Ecto neural progenitor cell (in vitro differentiated cells): ENCODE measurements around the gene AP5Z1.

Source experiments
- DNase-seq: peaks from one replicate; pipeline ENCODE4 v3.0.0-alpha.2; 2018; ENCODE audit warnings: low spot score

AP5Z1 gene, protein sequence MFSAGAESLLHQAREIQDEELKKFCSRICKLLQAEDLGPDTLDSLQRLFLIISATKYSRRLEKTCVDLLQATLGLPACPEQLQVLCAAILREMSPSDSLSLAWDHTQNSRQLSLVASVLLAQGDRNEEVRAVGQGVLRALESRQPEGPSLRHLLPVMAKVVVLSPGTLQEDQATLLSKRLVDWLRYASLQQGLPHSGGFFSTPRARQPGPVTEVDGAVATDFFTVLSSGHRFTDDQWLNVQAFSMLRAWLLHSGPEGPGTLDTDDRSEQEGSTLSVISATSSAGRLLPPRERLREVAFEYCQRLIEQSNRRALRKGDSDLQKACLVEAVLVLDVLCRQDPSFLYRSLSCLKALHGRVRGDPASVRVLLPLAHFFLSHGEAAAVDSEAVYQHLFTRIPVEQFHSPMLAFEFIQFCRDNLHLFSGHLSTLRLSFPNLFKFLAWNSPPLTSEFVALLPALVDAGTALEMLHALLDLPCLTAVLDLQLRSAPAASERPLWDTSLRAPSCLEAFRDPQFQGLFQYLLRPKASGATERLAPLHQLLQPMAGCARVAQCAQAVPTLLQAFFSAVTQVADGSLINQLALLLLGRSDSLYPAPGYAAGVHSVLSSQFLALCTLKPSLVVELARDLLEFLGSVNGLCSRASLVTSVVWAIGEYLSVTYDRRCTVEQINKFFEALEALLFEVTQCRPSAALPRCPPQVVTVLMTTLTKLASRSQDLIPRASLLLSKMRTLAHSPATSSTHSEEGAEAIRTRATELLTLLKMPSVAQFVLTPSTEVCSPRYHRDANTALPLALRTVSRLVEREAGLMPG

DNA sequence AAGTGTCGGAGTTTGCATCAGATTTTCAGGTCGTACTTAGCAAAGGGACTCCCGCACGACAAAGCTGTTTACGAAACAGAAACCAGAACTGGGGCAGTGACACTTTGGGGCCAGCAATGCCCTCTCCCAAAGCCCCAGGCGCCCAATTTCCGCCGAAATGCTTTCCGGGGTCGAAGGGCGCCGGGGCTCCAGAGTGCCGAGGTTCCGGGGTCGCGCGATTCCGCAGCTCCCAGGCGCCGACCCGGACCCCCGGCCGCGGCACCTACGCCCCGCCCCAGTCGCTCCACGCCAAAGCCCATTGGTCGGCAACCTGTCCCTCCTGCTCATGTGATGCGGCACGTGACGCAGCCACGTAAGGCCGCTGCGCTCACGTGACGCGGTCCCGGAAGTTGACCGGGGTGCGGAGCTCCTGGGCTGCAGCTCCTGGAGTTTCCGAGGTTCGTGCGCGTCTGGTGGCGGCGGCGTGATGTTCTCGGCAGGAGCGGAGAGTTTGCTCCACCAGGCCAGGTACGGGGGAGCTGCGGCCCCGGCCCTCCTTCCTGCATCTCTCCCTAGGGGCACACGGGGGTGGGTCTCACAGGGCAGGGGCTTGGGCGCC is at the start of gene AP5Z1:
TSS of gene AP5Z1 (plus strand) at position 374 of the 598 bp plus-strand sequence. CDS start at position 467, 93 bp downstream.
- peak; percentile 97 for DNase-seq

- no peak for DNase-seq
Measured at GRCh38 chr7:4725850-4726450, 49.5 kb upstream of the AP5Z1 start.

DNA sequence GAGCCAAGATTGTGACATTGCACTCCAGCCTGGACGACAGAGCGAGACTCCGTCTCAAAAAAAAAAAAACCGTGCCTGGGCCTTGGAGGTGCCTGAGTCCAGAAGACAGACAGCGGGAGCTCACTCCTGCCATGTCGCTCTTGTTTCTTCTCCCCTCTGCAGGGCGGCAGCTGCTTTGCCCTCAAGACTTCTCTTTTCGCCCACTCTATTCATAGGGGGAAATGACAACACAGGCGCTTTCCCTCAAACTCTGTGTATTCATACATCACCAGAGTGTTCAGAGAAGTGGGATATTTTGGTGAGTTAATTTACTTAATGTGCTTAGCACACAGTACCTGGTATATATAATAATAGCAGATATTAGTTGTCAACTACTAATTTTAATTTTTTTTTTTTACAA is 48.9 kb upstream of the AP5Z1 start:
- no peak for DNase-seq

GRCh38 chr7:4727914-4728705 is 47.3 kb upstream of the AP5Z1 start:
- no peak for DNase-seq

GRCh38 chr7:4729266-4729665 is 46.2 kb upstream of the AP5Z1 start:
- no peak for DNase-seq

DNA sequence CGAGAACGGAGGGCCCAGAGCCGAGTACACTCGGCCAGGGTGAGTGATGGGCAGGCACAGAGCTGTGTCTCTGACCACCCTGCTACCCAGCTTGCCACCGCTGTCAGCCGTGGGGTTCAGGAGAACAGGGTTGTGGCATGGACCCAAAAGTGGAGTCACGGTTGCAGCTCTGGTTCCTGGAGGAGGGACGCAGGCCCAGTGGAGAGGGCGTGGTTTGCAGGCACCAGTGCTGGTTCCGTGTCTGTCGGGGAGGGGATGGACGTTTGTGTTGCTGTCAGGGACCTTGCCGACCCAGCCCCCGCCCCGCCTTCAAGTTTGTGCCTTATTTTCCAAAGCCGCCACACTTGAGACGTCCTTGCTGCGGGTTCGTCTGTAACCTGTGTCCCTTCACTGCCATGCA is 45.1 kb upstream of the AP5Z1 start:
- no peak for DNase-seq

- DNase-seq: no peak
Measured at GRCh38 chr7:4730971-4731370, 44.5 kb upstream of the AP5Z1 start.

DNA sequence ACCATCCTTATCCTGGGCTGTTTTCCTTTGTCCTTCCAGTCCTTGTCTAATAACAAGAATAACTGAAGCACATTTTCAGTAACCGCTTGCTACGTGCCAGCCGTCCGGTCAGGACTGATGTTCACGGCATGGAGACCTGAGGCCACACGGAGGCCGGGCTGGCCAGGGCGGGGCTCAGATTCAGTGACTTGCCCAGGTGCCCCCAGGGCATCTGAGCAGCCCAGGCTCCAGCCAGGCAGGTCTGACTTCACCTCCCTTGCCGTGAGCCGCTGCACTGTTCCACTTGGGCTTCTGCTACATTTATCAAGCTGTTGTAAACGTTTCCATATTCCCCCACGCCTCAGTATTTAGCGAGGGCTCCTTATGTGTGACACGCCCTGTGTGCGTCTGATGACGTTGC is 43.6 kb upstream of the AP5Z1 start:
- no peak for DNase-seq

GRCh38 chr7:4733936-4734528 is 41.4 kb upstream of the AP5Z1 start:
- no peak for DNase-seq

GRCh38 chr7:4734587-4735345 is 40.7 kb upstream of the AP5Z1 start:
- no peak for DNase-seq

DNA sequence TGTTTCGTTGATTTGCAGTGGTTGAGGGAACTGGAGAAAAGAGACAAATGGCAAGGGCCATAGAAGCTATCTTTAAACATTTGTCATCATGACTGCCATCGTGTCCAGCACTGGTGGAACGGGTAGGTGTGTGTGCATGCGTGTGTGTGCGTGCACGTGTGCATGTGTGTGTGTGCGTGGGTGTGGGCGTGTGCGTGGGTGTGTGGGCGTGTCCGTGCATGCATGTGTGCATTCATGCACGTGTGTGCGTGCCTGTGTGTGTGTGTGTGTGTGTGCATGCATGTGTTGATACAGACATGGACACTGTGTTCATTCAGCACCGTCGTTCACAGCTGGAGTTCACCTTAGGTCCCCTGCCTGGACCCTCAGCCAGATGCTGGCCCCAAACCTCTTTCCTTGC is 38.1 kb upstream of the AP5Z1 start:
- no peak for DNase-seq

GRCh38 chr7:4738711-4739527 is 36.5 kb upstream of the AP5Z1 start:
- peak; percentile 63 for DNase-seq

DNA sequence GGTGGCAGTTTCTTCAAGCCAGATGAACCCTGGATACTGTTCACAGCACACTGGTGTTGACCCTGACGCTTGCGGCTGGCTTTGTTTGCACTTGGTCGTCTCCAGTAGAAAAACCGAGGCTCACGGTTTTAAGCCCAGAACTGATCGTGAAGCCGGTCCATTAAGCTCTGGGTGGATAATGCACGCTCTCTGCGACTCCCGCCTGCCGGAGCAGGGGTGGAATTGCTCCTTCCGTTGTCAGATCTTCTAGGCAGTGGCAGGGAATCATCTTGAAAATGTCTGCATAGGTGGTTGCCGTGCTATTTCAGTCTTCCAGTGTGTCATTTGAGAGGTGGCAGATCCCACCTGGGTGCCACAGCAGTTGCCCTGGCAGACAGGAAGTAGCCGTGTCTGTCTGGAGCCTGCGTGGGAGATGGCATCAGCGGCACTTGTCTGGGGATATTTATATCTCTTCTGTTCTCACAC is 35.9 kb upstream of the AP5Z1 start:
- no peak for DNase-seq

DNA sequence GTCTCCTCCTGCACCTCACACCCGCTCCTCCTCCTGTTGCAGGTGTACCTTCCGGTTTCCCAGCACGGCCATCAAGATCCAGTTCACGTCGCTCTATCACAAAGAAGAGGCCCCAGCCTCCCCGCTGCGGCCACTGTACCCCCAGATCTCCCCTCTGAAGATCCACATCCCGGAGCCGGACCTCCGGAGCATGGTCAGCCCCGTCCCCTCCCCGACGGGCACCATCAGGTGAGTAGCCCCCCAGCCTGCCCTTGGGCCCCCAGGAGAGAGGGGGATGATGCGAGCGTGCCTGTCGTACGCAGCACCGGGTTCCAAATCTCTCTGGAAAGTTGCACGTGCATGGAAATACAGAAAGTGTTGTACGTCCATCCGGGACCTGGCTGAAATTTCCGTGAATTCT is 34.6 kb upstream of the AP5Z1 start:
- DNase-seq: no peak

- DNase-seq: no peak
Measured at GRCh38 chr7:4742051-4742573, 33.3 kb upstream of the AP5Z1 start.

GRCh38 chr7:4742852-4743251 is 32.6 kb upstream of the AP5Z1 start:
- no peak for DNase-seq

DNA sequence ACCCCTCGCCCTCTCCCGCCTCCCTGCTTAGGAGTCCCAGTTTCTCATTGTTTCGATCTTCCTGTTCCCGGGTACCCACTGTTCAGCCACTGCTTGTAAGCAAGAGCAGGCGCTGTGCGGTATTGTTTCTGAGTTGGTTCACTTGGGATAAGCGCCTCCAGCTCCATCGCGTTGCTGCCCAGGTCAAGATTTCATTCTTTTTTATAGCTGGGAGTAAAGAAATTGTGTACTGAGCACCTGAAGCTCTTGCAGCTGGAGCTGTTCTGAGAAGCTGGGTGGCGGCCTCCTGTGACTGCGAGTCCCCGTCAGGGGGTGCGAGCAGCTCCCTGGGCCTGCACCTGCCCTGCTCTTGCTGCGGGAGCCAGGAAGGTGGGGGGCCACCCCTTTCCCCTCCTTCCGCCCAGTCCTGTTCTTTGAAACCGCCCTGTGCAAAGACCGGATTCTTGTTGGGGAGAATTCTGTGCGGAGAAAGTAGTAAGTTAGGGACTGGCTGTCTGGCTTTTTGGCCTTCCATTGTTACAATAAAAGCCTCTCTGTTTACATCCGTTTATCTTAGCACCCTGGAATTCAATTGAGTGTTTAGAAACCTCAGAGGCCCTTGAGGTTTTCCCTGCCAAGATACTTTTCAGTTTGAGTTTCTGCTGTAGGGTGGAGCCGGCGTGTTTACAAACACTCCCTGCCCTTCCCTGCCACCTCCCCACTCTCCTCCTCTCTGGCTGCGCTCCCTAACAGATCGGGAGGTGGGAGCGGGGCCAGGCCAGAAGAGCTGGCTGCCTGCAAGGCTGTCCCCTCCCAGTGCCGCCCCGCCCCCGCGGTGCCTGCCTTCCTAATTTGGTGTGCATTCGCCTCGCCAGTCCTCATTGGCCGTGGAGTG is 30.8 kb upstream of the AP5Z1 start:
- peak; percentile 98 for DNase-seq

DNA sequence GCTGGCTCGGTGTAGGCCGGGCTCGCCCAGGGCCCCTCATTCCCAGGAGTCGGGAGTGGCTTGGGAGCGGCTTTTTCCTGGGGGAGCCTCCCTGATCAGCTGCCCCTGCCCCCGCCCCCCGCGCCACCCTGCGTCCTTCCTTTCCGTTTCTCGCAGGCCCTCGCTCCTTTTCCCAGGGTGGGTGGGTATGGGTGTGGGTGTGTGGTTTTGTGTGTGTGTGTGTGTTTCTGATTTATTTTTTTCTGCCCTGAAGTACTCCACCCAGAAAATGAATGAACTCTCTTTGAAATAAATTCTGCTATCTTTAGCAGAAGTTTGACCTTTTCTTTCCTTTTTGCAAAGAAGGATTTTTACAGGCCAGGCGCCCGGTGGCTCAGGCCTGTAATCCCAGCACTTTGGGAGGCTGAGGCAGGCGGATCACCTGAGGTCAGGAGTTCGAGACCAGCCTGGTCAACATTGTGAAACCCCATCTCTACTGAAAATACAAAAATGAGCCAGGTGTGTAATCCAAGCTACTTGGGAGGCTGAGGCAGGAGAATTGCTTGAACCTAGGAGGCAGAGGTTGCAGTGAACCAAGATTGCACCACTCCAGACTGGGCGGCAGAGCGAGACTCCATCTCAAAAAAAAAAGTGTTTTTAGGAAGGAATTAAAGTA is 30.0 kb upstream of the AP5Z1 start:
- DNase-seq: no peak
